Neural crest cell (in vitro differentiated cells): ENCODE data around the gene GLT8D2. TPM values are rescaled to one million over a fixed set of nuclear protein-coding genes. Genes with fewer than 3 reads are reported as not detected.

Source experiments
- DNase-seq: peaks from one replicate; pipeline ENCODE4 v3.0.0; 2021; ENCODE audit warnings: low read depth, mixed read lengths, low spot score
- H3K27ac Mint-ChIP-seq: one replicate; pipeline ENCODE4 v1.8.0; 2021; ENCODE audit warnings: mild to moderate bottlenecking, mixed read lengths; ENCODE audit not compliant: unreplicated experiment
- H3K27me3 Mint-ChIP-seq: 2 replicates; pipeline ENCODE4 v1.8.0; 2021; ENCODE audit warnings: low read depth, mild to moderate bottlenecking, mixed read lengths
- H3K36me3 Mint-ChIP-seq: 2 replicates; pipeline ENCODE4 v1.8.0; 2021; ENCODE audit warnings: low read depth, mild to moderate bottlenecking, mixed read lengths
- H3K4me1 Mint-ChIP-seq: 2 replicates; pipeline ENCODE4 v1.8.0; 2021; ENCODE audit warnings: mixed read lengths
- H3K4me3 Mint-ChIP-seq: one replicate; pipeline ENCODE4 v1.8.0; 2021; ENCODE audit warnings: mild to moderate bottlenecking, mixed read lengths
- H3K9me3 Mint-ChIP-seq: 2 replicates; pipeline ENCODE4 v1.8.0; 2021; ENCODE audit warnings: mixed read lengths
- total RNA-seq: library from RNA; stranded (reverse); gene quantifications from 2 replicates; pipeline ENCODE4 v1.2.1, GENCODE V29; 2021
- TF ChIP-seq, protein P1 (sequence below): fragments of 200-600 bp; sonication (generic); conservative IDR thresholded peaks from 2 replicates; pipeline ENCODE4 v1.5.0; 2021; ENCODE audit warnings: antibody characterized with exemption, mild to moderate bottlenecking

The GLT8D2 gene
- total RNA-seq, 1 donor from 2014 or later = 1.5 TPM

DNA sequence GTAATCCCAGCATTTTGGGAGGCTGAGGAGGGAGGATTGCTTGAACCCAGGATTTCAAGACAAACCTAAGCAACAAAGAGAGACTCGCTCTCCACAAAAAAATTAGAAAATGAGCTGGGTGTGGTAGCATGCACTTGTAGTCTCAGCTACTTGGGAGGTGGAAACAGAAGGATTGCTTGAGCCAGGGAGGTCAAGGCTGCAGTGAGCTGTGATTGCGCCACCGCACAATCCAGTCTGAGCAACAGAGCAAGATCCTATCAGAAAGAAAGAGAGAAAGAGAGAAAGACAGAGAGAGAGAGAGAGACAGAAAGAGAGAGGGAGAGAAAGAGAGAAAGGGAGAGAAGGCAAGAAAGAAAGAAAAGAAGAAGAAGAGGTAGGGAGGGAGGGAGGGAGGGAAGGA, 47.3 kb downstream of the GLT8D2 start:
- H3K27me3 Mint-ChIP-seq = peaks cover 15% of the 10 kb centered on the region
- H3K36me3 Mint-ChIP-seq = no peaks in the 10 kb centered on the region
- no peak overlapping the region for H3K27ac Mint-ChIP-seq
- no peak overlapping the region for H3K4me3 Mint-ChIP-seq
- H3K9me3 Mint-ChIP-seq = no peaks in the 10 kb centered on the region
- no peaks in the 10 kb centered on the region for H3K4me1 Mint-ChIP-seq
- no peak for DNase-seq
- TF ChIP-seq, protein P1, sequence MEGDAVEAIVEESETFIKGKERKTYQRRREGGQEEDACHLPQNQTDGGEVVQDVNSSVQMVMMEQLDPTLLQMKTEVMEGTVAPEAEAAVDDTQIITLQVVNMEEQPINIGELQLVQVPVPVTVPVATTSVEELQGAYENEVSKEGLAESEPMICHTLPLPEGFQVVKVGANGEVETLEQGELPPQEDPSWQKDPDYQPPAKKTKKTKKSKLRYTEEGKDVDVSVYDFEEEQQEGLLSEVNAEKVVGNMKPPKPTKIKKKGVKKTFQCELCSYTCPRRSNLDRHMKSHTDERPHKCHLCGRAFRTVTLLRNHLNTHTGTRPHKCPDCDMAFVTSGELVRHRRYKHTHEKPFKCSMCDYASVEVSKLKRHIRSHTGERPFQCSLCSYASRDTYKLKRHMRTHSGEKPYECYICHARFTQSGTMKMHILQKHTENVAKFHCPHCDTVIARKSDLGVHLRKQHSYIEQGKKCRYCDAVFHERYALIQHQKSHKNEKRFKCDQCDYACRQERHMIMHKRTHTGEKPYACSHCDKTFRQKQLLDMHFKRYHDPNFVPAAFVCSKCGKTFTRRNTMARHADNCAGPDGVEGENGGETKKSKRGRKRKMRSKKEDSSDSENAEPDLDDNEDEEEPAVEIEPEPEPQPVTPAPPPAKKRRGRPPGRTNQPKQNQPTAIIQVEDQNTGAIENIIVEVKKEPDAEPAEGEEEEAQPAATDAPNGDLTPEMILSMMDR = no peak

DNA sequence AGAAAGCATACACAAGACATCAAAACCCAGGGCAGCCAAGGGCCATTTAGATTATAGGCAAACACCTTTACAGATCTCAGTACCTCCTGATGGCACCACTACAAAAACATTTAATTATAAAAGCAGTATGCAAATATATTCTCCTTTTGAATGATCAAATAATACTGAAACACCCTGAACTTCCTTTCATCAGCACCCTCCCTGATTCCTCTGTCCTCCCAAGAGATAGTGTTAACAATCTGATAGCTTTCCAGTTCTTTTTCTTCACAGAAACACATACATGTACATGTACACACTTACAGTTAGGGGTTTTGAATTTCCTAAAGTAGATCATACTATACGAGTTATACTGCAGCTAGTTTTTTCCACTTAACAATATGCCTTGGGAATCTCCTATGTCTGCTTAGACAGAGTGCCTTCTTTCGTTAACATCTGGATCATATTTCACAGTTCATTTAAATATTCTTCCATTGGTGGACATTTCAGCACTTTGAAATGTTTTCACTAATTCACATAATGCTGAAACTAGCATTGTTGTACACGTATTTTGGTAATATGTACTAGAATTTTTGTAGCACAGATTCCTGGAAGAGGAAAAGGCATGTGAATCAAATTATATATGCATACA, 49.1 kb downstream of the GLT8D2 start:
- Mint-ChIP-seq H3K27me3 (peaks cover 9% of the 10 kb centered on the region), H3K9me3 (no peaks in the 10 kb centered on the region), H3K4me3 (no peak overlapping the region), H3K27ac (no peak overlapping the region), H3K4me1 (no peaks in the 10 kb centered on the region), H3K36me3 (no peaks in the 10 kb centered on the region)
- DNase-seq = no peak
- TF ChIP-seq, protein P1 = no peak

DNA sequence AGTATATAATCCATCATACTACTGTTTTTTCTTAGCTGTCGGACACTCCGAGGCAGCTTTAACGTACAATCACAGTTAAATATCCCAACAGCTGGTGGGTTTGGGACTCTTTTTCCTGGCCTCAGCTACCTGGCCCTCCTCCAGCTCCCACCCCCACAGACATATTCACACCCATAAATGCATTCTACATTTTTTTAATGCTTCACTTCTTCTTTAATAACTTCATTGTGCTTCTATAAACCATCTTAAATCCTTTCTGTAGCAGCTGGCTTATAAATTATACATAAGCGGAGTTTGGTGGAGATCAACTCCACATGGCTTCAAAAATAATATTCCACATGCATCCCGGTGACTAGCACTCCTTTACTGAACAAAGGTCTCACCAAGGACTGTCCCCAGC, 51.0 kb downstream of the GLT8D2 start:
- H3K4me3 Mint-ChIP-seq = no peak overlapping the region
- H3K27me3 Mint-ChIP-seq = peaks cover 13% of the 10 kb centered on the region
- DNase-seq = no peak
- no peak overlapping the region for H3K27ac Mint-ChIP-seq
- H3K9me3 Mint-ChIP-seq = no peaks in the 10 kb centered on the region
- no peaks in the 10 kb centered on the region for H3K4me1 Mint-ChIP-seq
- H3K36me3 Mint-ChIP-seq = no peaks in the 10 kb centered on the region
- TF ChIP-seq, protein P1 = no peak

GRCh38 chr12:103997286-103997900, 52.6 kb downstream of the GLT8D2 start:
- no peak overlapping the region for H3K4me3 Mint-ChIP-seq
- no peak overlapping the region for H3K27ac Mint-ChIP-seq
- no peaks in the 10 kb centered on the region for H3K4me1 Mint-ChIP-seq
- H3K27me3 Mint-ChIP-seq = peaks cover 6% of the 10 kb centered on the region
- no peaks in the 10 kb centered on the region for H3K9me3 Mint-ChIP-seq
- TF ChIP-seq, protein P1 = no peak
- no peak for DNase-seq
- no peaks in the 10 kb centered on the region for H3K36me3 Mint-ChIP-seq

GRCh38 chr12:103996595-103996994, 53.4 kb downstream of the GLT8D2 start:
- DNase-seq = no peak
- no peaks in the 10 kb centered on the region for H3K9me3 Mint-ChIP-seq
- H3K36me3 Mint-ChIP-seq = no peaks in the 10 kb centered on the region

More at GRCh38 chr12:103996595-103996994, 53.4 kb downstream of the GLT8D2 start:
- Mint-ChIP-seq H3K27me3 (peaks cover 6% of the 10 kb centered on the region), H3K4me3 (no peak overlapping the region), H3K27ac (no peak overlapping the region), H3K4me1 (no peaks in the 10 kb centered on the region)
- TF ChIP-seq, protein P1 = no peak
